CD4-positive, CD25-positive, alpha-beta regulatory T cell (primary cell): Measurements from ENCODE around the gene OR6C75. TPM values are rescaled to one million over a fixed set of nuclear protein-coding genes. Genes with fewer than 3 reads are reported as not detected.
"Not testable (repeated sequence)": the region's sequence is repeated elsewhere in the genome, so short reads cannot be mapped to it uniquely, and the experiment has no call there.

Experiments used
- ATAC-seq, 2 donors: fragments of 150-1000 bp; cut with Tn5 transposase; one replicate each; pipeline ENCODE4 v1.10.0; 2021; ENCODE audit warnings: low read depth in 2 of 2, moderate number of reproducible peaks in 2 of 2, moderate library complexity in 1 of 2
- DNase-seq, 3 donors: peaks; one replicate each; pipeline versions ENCODE4 v3.0.0 to v3.0.0-alpha.2; 2012 to 2022; ENCODE audit warnings: mixed read lengths in 1 of 3
- H3K27ac ChIP-seq: one replicate; pipeline ENCODE4 v1.7.0; 2013; ENCODE audit warnings: mild to moderate bottlenecking, low read length; ENCODE audit not compliant: insufficient read depth, poor library complexity, severe bottlenecking
- H3K27me3 ChIP-seq: one replicate; pipeline ENCODE4 v1.7.0; 2013; ENCODE audit warnings: low read length; ENCODE audit not compliant: control insufficient read depth, insufficient read depth
- H3K36me3 ChIP-seq: one replicate; pipeline ENCODE4 v1.7.0; 2013; ENCODE audit warnings: mild to moderate bottlenecking, low read length, moderate library complexity; ENCODE audit not compliant: control insufficient read depth, insufficient read depth
- H3K4me1 ChIP-seq: 2 replicates; pipeline ENCODE4 v1.7.0; 2013; ENCODE audit warnings: mild to moderate bottlenecking, low read length; ENCODE audit not compliant: insufficient read depth, control insufficient read depth, poor library complexity, severe bottlenecking
- H3K4me3 ChIP-seq: one replicate; pipeline ENCODE4 v1.7.0; 2013; ENCODE audit warnings: low read depth, mild to moderate bottlenecking, low read length, moderate library complexity
- H3K9me3 ChIP-seq, 2 experiments: 1 replicate in 1 of 2; 2 replicates in 1 of 2; pipeline ENCODE4 v1.7.0; 2013; ENCODE audit warnings: low read length in 2 of 2, mild to moderate bottlenecking in 1 of 2, moderate library complexity in 1 of 2; ENCODE audit not compliant: control insufficient read depth in 2 of 2
- H3K27ac Mint-ChIP-seq, 3 donors: one replicate each; pipeline ENCODE4 v1.8.0; 2020 to 2022; ENCODE audit warnings: mild to moderate bottlenecking in 3 of 3, mixed read lengths in 3 of 3, moderate library complexity in 2 of 3
- H3K27me3 Mint-ChIP-seq: one replicate; pipeline ENCODE4 v1.8.0; 2022; ENCODE audit warnings: mild to moderate bottlenecking, mixed read lengths
- H3K36me3 Mint-ChIP-seq: one replicate; pipeline ENCODE4 v1.8.0; 2020; ENCODE audit warnings: mixed read lengths
- H3K4me1 Mint-ChIP-seq, 4 donors: one replicate each; pipeline ENCODE4 v1.8.0; 2020 to 2022; ENCODE audit warnings: mixed read lengths in 4 of 4, mild to moderate bottlenecking in 1 of 4
- H3K4me3 Mint-ChIP-seq, 4 donors: one replicate each; pipeline ENCODE4 v1.8.0; 2020 to 2022; ENCODE audit warnings: mild to moderate bottlenecking in 4 of 4, mixed read lengths in 4 of 4, moderate library complexity in 3 of 4
- H3K9me3 Mint-ChIP-seq, 7 donors: one replicate each; pipeline ENCODE4 v1.8.0; 2020 to 2022; ENCODE audit warnings: mixed read lengths in 7 of 7, mild to moderate bottlenecking in 3 of 7, moderate library complexity in 2 of 7
- polyA plus RNA-seq, 4 donors: library from polyadenylated mRNA; unstranded; fragments of 300-500 nt; fragmentation: Illumina TruSeq; gene quantifications; one replicate each; pipeline ENCODE4 v1.2.3, GENCODE V29; 2021
- total RNA-seq: library from RNA; stranded (reverse); gene quantifications from one replicate; pipeline ENCODE4 v1.2.3, GENCODE V29; 2022

The OR6C75 gene
- total and polyA plus RNA-seq, 5 donors from 2014 or later, result not detected

DNA sequence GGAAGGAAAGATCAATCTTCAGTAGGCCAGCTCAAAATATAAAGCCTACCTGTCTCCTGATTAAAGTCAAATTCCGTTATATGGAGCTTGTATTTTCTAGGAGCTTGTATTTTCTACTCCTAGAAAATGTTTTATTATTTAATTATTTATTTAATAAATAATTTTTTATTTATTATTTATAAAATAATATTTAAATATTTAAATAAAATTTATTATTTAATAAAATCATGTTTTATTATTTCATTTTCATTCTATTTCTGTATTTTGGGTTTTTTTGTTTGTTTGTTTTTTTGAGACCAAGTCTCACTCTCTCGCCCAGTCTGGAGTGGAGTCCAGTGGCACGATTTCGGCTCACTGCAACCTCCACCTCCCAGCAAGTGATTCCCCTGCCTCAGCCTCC is 9.7 kb downstream of the OR6C75 start:
- Mint-ChIP-seq H3K36me3 (no peaks in the 10 kb centered on the region), H3K9me3 (no peaks in the 10 kb centered on the region), H3K27ac (no peak overlapping the region), H3K27me3 (peaks cover 22% of the 10 kb centered on the region), H3K4me3 (no peak overlapping the region), H3K4me1 (no peaks in the 10 kb centered on the region)
- Histone ChIP-seq H3K4me1 (no peaks in the 10 kb centered on the region), H3K9me3 (no peaks in the 10 kb centered on the region), H3K4me3 (no peak overlapping the region), H3K36me3 (no peaks in the 10 kb centered on the region), H3K27me3 (no peaks in the 10 kb centered on the region), H3K27ac (no peak overlapping the region)
- no peak for ATAC-seq
- no peak for DNase-seq

DNA sequence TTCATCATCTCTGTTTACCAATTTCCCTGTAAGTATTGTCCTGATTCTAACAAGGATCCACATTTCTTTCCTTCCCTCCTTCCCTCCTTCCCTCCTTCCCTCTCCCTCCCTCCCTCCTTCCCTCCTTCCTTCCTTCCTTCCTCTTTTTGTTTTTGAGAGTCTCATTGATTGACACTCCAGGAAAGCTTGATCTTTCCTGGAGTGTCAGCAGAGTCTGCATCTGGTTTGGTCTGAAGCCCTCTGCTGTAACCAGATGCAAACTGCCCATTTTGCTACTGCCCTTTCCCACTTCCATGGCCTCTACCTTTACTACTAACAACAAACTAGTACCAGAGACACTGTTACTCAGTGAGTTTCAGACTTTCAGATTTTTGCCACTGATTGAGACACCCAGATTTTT is 23.1 kb downstream of the OR6C75 start:
- Mint-ChIP-seq H3K27ac (no peak overlapping the region), H3K36me3 (no peaks in the 10 kb centered on the region), H3K4me1 (no peaks in the 10 kb centered on the region), H3K9me3 (no peaks in the 10 kb centered on the region), H3K27me3 (peaks cover 4% of the 10 kb centered on the region), H3K4me3 (no peak overlapping the region)
- Histone ChIP-seq H3K36me3 (no peaks in the 10 kb centered on the region), H3K4me3 (no peak overlapping the region), H3K9me3 (no peaks in the 10 kb centered on the region), H3K4me1 (no peaks in the 10 kb centered on the region), H3K27ac (no peak overlapping the region), H3K27me3 (no peaks in the 10 kb centered on the region)
- no peak for ATAC-seq
- DNase-seq, result no peak

DNA sequence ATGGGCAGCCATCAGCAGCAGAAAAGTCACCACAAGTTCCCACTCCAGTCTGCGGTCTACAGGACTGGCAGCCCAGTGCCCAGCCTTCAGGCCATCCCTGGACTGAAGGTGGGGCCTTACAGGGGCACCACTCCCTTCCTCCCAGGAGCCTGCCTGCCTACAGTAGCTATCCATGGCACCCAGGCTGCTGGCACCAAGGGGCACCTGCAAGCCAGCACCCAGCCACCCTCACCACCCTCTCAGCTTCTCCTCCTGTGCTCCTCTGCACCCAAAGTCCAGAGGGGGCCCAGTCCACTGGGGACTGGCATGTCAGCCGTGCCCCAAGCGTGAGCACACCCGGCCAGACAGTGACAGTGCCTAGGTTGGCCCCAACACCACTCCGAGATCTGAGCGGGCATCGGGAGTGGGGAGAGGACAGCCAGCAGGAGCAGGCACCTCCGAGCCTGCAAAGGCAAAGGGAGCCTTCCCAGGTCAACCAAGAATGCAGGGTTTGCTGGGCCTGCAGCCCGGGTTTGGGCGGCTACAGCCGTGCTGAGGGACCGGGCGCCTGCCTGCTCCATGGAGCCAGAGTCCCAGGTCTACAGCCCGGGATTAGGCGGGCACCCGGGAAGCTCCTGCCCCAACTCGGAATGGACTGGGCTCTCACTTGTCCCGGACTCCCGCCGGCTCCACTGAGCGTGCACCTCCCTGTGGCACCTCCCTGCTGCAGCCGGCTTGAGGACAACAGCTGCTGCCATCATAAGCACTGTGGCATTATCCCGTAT is 29.4 kb downstream of the OR6C75 start:
- Mint-ChIP-seq H3K36me3 (no peaks in the 10 kb centered on the region), H3K4me1 (no peaks in the 10 kb centered on the region), H3K4me3 (no peak overlapping the region), H3K27ac (no peak overlapping the region), H3K27me3 (no peaks in the 10 kb centered on the region), H3K9me3 (no peaks in the 10 kb centered on the region)
- H3K27me3 ChIP-seq, result peaks cover 5% of the 10 kb centered on the region
- ATAC-seq (no peak), DNase-seq (no peak)
- no peaks in the 10 kb centered on the region for H3K36me3 ChIP-seq
- no peaks in the 10 kb centered on the region for H3K9me3 ChIP-seq
- H3K27ac ChIP-seq, result no peak overlapping the region
- H3K4me3 ChIP-seq, result no peak overlapping the region
- H3K4me1 ChIP-seq, result no peaks in the 10 kb centered on the region

DNA sequence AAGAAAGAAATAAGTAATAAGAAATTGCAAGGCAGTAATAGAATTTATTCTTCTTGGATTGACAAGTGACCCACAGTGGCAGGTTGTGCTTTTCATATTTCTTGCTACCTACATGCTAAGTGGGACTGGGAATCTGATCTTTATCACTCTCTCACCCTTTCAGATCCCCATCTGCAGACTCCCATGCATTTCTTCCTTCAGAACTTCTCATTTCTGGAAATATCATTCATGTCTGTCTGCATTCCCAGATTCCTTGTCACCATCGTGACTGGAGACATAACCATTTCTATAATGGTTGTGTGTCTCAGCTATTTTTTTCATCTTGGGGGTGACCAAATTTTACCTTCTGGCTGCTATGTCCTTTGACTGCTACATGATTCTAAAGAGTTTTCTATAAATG is 33.6 kb downstream of the OR6C75 start:
- DNase-seq, result no peak
- Mint-ChIP-seq H3K4me3 (no peak overlapping the region), H3K36me3 (no peaks in the 10 kb centered on the region), H3K27me3 (peaks cover 7% of the 10 kb centered on the region), H3K27ac (no peak overlapping the region), H3K9me3 (no peaks in the 10 kb centered on the region), H3K4me1 (no peaks in the 10 kb centered on the region)
- H3K4me3 ChIP-seq, result no peak overlapping the region
- no peak for ATAC-seq
- peaks cover 5% of the 10 kb centered on the region for H3K27me3 ChIP-seq
- no peaks in the 10 kb centered on the region for H3K4me1 ChIP-seq
- no peaks in the 10 kb centered on the region for H3K36me3 ChIP-seq
- H3K9me3 ChIP-seq, result no peaks in the 10 kb centered on the region
- H3K27ac ChIP-seq, result no peak overlapping the region

DNA sequence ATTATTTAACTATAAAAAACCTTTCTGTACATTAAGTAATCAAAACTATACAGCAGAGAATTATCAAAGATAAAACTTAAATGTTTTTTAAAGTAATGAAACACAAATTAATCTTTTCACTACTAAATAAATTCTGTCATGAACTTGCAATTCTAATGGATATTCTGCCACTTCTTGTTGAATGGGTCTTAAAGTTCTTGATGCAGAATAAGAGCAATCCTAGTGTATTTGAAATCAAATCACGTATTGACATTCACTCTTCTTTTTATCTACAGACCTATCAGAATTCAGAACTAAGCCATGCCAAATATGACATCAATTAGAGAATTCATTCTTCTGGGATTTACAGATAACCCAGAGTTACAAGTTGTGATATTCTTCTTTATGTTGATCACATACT is 37.5 kb downstream of the OR6C75 start, which contains the start of gene OR6C65:
OR6C65 (plus strand) TSS at position 301 of the 400 bp plus-strand sequence; CDS start at position 301, 0 bp downstream.
- Mint-ChIP-seq H3K4me3 (no peak within 1 kb of the TSS), H3K4me1 (no peaks in the 10 kb centered on the region), H3K9me3 (peaks cover 0 to 6% (median 0%) of the 10 kb centered on the region in 7 donors), H3K27me3 (peaks cover 11% of the 10 kb centered on the region), H3K36me3 (no peaks in the 10 kb centered on the region), H3K27ac (no peak within 1 kb of the TSS)
- H3K27me3 ChIP-seq, result no peaks in the 10 kb centered on the region
- H3K4me1 ChIP-seq, result no peaks in the 10 kb centered on the region
- no peak within 1 kb of the TSS for H3K27ac ChIP-seq
- DNase-seq (no peak), ATAC-seq (no peak)
- no peaks in the 10 kb centered on the region for H3K9me3 ChIP-seq
- no peaks in the 10 kb centered on the region for H3K36me3 ChIP-seq
- H3K4me3 ChIP-seq, result no peak within 1 kb of the TSS

DNA sequence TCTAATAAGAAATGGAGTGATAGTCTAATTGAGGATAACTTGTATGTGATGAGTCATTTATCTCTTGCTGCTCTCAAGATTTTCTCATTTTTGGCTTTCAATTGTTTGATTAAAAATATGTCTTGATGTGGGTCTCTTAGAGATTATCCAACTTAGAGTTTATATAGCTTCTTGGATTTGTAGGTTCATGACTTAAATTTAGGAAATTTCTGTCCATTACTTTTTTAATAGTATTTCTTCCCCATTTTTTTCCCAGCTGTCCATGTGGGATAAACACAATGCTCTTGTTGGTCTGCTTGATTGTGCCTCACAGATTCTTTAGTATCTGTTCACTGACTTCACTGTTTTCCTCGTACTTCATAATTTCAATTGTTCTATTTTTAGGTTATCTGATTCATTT is 45.1 kb downstream of the OR6C75 start:
- H3K9me3 Mint-ChIP-seq, result peaks cover 0 to 16% (median 2%) of the 10 kb centered on the region in 7 donors
- H3K27me3 Mint-ChIP-seq, result peaks cover 6% of the 10 kb centered on the region
- Histone ChIP-seq H3K27ac (no peak overlapping the region), H3K4me1 (no peaks in the 10 kb centered on the region), H3K27me3 (peaks cover 7% of the 10 kb centered on the region), H3K9me3 (no peaks in the 10 kb centered on the region), H3K36me3 (no peaks in the 10 kb centered on the region), H3K4me3 (no peak overlapping the region)
- ATAC-seq (no peak), DNase-seq (no peak)
- H3K4me3 Mint-ChIP-seq, result no peak overlapping the region
- H3K36me3 Mint-ChIP-seq, result no peaks in the 10 kb centered on the region
- H3K27ac Mint-ChIP-seq, result no peak overlapping the region
- H3K4me1 Mint-ChIP-seq, result no peaks in the 10 kb centered on the region

DNA sequence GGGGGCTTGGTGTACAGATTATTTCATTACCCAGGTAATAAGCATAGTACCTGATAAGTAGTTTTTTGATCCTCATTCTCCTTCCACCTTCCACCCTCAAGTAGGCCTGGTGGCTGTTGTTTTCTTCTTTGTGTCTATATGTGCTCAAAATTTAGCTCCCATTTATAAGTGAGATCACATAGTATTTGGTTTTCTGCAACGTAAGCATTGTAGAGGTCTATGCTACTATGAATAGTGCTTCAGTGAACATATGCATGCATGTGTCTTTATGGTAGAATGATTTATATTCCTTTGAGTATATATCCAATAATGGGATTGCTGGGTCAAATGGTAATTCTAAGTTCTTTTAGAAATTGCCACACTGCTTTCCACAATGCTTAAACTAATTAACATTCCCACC is 46.4 kb downstream of the OR6C75 start:
- not testable (repeated sequence) for H3K27ac Mint-ChIP-seq, H3K4me1 Mint-ChIP-seq, H3K9me3 ChIP-seq, ATAC-seq, H3K4me3 Mint-ChIP-seq, H3K4me1 ChIP-seq, H3K27me3 Mint-ChIP-seq, DNase-seq, H3K9me3 Mint-ChIP-seq, H3K4me3 ChIP-seq, H3K36me3 Mint-ChIP-seq, H3K27ac ChIP-seq, H3K36me3 ChIP-seq, H3K27me3 ChIP-seq

DNA sequence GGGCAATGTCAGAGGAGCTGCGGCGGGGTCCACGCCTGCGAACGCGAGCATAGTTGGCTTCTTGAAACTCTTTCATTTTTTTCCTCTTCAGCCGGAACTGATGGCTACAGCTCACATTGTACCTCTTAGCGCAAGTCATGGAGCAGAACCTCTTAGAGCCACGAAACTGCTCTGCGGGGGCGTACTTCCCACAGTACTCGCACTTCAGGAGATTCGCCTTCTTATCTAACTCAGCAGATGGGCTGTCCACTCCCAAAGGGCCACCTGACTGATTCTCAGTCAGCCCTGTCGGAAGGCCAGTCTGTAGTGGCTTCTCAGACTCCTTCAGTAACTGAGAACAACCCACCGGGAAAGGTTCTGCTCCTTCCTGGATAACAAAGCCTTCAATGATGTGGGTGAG is 49.4 kb downstream of the OR6C75 start:
- H3K4me3 ChIP-seq, H3K36me3 ChIP-seq, H3K4me3 Mint-ChIP-seq, H3K9me3 Mint-ChIP-seq, DNase-seq, H3K27ac Mint-ChIP-seq, ATAC-seq, H3K9me3 ChIP-seq, H3K27ac ChIP-seq, H3K4me1 ChIP-seq, H3K36me3 Mint-ChIP-seq, H3K4me1 Mint-ChIP-seq: not testable (repeated sequence)
- peaks cover 11% of the 10 kb centered on the region for H3K27me3 ChIP-seq
- peaks cover 22% of the 10 kb centered on the region for H3K27me3 Mint-ChIP-seq
